Dermis microvascular lymphatic vessel endothelial cell (primary cell): ENCODE data around the gene HMCN1. TPM values are rescaled to one million over a fixed set of nuclear protein-coding genes. Genes with fewer than 3 reads are reported as not detected.

Source experiments
- DNase-seq, 2 donors: peaks; one replicate each; pipeline versions ENCODE4 v3.0.0 to v3.0.0-alpha.2; 2010; ENCODE audit warnings: low read depth in 2 of 2
- total RNA-seq: library from RNA; depleted of rRNA; stranded (reverse); fragments of >200 nt; gene quantifications from 2 replicates; pipeline ENCODE4 v1.2.1, GENCODE V29; 2014

Gene HMCN1
- 4.0 and 21.5 TPM in 2 replicates for total RNA-seq

GRCh38 chr1:185733818-185734735, at the start of gene HMCN1:
Gene HMCN1, plus strand, starts transcription at chr1:185734391. Its CDS starts 389 bp downstream, at chr1:185734780.
- DNase-seq = peak; percentile 44 to 73

- no peak for DNase-seq
Measured at GRCh38 chr1:185686821-185687778, 47.1 kb upstream of the HMCN1 start.

GRCh38 chr1:185690527-185690926, 43.7 kb upstream of the HMCN1 start:
- DNase-seq = no peak

DNA sequence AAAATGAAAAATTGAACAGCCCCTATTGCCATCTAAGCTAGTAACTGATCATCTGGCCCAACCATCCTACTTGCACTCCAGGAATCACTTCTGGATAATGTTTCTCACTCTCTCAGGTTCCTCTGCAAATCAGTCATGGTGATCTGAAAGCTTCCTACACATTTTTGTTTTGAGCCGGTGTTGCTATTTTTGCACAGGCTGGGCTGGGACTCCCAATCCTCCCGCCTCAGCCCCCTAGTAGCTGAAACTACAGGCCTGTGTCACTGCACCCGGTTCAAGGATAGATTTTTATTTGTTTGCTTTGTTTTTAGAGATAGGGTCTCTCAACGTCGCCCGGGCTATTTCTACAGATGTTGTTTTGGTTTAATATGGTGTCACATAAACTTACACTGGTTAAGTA, 40.5 kb upstream of the HMCN1 start:
- no peak for DNase-seq

GRCh38 chr1:185694081-185694480, 40.1 kb upstream of the HMCN1 start:
- peak in 1 of 2 donors; percentile 52 for DNase-seq

- DNase-seq = peak in 1 of 2 donors; percentile 14
Measured at GRCh38 chr1:185695299-185695698, 38.9 kb upstream of the HMCN1 start.

DNA sequence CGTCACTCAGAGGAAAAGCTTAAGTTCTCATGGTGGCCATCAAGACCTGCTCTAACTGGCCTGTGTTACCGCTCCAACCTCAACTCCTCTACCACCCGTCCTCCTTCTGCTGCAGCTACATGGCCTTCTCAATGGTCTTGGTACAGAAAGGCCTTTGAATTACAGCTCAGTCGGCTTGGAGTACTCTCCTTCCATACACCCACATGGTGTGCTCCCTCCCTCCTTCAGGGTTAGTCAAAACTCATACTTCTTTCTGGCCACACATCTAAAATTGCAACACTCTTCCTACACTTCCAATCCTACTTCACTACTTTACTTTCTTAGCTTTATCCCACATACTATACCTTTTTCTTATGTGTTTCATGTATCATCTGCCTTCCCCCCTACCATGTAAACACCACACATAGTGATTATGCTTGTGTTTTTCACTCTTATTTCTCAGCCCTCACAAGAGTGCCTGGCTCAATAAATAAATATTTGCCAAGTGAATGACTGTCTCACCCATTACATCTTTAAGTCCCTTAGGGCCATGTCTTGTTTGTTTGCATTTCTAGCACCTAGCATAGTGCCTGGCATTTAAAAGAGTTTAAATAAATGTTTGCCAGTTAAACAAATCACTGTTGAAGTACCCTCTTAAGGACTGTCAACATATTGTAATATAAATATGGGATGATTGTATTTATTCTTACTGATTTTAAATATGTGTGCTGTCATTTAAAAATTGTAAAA, 37.6 kb upstream of the HMCN1 start:
- no peak for DNase-seq

DNA sequence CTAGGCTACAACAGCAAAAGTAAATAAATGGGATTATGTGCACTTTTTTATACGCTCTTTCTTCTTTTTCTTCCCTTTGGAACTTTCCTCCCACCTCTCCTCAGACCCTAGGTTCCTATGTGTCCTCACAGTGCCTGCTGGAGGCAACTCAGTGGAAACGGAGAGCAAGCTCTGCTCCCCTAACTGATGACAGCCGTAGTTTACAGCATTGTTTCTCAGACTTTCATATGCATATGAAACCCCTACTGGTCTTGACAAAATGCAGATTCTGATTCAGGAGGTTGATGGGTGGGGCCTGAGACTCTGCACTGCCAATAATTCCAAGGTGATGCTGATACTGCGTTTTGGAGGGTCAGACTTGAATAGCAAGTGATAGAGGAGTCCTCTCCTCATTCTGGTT, 34.3 kb upstream of the HMCN1 start:
- no peak for DNase-seq

- DNase-seq = no peak
Measured at GRCh38 chr1:185701650-185702049, 32.5 kb upstream of the HMCN1 start.

- no peak for DNase-seq
Measured at GRCh38 chr1:185704181-185704580, 30.0 kb upstream of the HMCN1 start.

DNA sequence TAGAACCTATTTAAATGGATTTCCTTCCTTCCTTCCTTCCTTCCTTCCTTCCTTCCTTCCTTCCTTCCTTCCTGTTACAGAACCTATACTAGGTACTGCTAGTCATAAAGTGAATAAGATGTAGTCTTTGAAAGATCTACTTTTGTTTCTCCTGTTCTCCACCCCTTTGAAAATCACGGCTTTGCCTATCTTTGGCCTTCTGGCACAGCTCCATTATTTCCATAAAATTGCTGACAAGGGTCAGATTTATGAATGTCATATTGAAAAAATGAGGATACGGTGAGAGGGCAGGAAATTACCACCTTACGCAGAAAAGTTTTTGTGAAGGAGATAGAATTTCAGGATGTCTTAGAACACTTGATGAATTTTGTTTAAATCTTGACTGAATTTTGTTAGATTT, 18.1 kb upstream of the HMCN1 start:
- no peak for DNase-seq

DNA sequence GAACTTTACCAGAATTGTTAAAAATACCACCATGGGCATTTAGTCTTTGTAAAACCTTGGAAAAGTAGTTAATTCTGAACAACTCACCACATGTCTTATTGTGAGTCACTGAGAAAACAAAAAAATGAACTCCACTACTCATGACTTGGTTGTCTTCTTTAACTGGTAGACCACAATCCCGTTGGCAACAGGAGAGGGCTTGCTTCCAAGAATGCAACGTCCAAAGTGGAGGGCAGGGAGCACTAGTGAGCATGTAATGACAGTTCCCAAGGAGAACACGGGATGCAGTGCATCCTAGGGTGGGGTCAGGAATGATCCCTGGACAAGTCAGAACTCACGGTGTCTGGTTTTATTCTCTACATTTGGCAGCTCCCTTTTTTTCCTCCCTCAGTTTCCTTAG, 15.2 kb upstream of the HMCN1 start:
- DNase-seq = peak in 1 of 2 donors; percentile 21

DNA sequence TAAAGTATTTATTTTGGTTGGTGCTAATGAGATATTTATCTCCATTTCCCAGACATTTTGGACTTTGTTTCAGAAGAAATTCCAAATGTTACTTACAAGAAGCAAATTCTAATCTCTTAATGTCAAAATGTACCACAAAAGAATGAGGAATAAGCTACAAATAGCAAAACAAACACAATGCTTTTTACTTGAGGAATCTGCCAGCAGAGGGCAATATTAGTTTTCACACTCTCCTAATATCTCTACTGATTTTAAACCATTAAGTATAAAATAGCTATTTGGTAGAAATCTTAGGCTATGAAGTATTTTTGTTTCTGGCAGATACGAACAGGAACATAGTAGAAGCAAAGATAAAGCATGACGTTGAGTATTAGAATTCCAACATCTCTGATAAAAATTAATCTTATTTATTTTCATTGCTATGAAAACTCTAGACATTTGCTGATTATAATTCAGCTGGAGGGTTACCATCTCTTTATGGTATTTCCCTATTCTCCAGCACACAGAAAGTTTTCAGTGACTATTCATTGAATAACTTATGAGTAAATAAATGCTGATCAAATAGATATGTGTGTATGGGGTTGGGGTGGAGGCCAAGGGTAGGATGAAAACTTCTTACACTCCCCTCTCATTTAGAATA, 13.4 kb upstream of the HMCN1 start:
- DNase-seq = peak; percentile 51 to 64

- DNase-seq = no peak
Measured at GRCh38 chr1:185721553-185721952, 12.6 kb upstream of the HMCN1 start.

GRCh38 chr1:185722098-185722497, 12.1 kb upstream of the HMCN1 start:
- no peak for DNase-seq

DNA sequence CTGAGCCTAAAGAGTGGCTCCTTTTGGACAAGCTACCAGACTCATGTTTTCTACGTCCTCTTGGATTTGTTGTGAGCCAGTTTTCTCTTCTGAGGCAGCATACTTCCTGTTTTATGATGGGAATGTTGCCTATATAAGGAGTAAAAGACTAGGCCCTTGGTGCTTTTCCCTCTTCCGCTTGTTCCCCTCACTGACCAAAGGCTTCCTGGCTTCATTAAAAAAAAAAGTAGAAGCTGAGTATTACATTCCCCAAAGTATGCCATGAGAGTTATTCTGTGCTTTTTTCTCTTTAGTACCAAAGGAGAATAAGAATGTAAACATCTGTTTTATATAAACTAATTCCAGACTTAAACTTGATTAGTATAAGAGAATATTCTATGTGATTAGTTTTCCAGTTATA, 6.5 kb upstream of the HMCN1 start:
- no peak for DNase-seq

GRCh38 chr1:185731446-185731845, 2.7 kb upstream of the HMCN1 start:
- no peak for DNase-seq

- no peak for DNase-seq
Measured at GRCh38 chr1:185732951-185733350, 1.2 kb upstream of the HMCN1 start.

DNA sequence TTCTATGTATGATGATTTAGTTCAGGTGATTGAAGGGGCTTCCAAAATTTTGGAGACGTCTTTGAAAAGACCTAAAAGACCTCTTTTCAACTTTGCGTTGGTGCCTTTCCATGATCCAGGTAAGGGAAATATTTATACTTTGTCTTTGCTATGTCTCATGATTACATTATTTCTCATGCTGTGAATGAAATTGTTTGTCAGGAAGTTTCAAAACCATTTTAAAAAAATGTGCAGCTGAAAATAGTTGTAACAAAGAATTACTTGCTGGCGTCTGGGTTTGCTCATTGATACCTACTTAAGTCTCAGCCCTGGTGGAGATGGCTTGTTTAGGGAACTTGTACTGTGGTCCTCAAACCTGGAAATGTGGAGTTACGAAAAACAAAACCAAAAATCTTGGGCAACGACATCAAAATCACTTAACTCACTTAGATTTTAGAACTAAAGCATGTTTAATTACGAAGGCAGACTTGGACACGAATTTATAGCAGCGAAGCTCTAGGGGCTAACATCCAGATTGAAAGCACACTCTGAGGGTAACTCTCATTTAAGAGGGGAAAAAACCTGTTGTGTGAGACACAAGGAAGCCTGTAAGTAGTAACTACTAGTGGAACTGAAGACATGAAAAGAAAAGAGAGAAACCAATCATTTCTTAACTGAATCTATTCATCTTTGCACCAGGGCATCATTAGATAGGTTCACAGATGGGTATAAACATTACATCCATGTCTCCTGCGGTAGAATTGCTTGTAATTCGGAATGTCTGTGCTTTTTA, 924 bp downstream of the HMCN1 start:
- peak in 1 of 2 donors; percentile 11 for DNase-seq

DNA sequence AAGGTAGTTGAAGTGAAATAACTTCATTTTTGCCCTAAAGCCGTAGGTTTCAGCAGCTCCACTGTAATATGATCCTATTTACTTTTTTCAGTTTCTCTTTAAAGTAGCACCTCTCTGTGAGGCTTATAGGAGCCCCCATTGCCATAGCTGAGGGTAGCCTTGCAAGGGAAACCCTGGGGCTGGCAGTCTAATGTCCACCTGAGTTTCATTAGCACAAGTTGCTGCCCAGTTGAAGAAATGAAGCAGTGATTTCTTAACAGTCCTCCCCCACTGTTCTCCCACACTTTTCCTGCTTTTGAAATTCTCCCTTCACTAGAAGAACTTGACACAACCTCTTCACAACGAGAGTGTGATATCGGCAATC, 1.5 kb downstream of the HMCN1 start:
- no peak for DNase-seq
